IMR-90 (cell line): ENCODE measurements around the gene SIRT2.

ENCODE experiments used
- BHLHE40 ChIP-seq: fragments of 150-350 bp; IDR thresholded peaks from 2 replicates; pipeline ENCODE4 v1.6.1; 2016; ENCODE audit warnings: mild to moderate bottlenecking, low read depth, low read length
- CEBPB ChIP-seq: IDR thresholded peaks from 2 replicates; pipeline ENCODE4 v1.6.1; 2012; ENCODE audit warnings: low read depth, low read length, improper control_type of control experiment
- FOS ChIP-seq: fragments of 150-350 bp; IDR thresholded peaks from 2 replicates; pipeline ENCODE4 v1.6.1; 2016; ENCODE audit warnings: low read depth, low read length
- MAFK ChIP-seq: IDR thresholded peaks from 2 replicates; pipeline ENCODE4 v1.6.1; 2012; ENCODE audit warnings: low read depth, low read length, improper control_type of control experiment
- MAZ ChIP-seq: IDR thresholded peaks from 2 replicates; pipeline ENCODE4 v1.6.1; 2012; ENCODE audit warnings: low read depth, mild to moderate bottlenecking, low read length, improper control_type of control experiment, moderate library complexity, borderline replicate concordance
- NFE2L2 ChIP-seq: fragments of 150-350 bp; IDR thresholded peaks from 2 replicates; pipeline ENCODE4 v1.6.1; 2016; ENCODE audit warnings: low read depth, mild to moderate bottlenecking, low read length
- POLR2A ChIP-seq: IDR thresholded peaks from 2 replicates; pipeline ENCODE4 v1.6.1; 2012; ENCODE audit warnings: mild to moderate bottlenecking, low read depth, low read length
- RAD21 ChIP-seq: IDR thresholded peaks from 2 replicates; pipeline ENCODE4 v1.6.1; 2012; ENCODE audit warnings: low read length, improper control_type of control experiment
- SMC3 ChIP-seq: fragments of 150-350 bp; IDR thresholded peaks from 2 replicates; pipeline ENCODE4 v1.6.1; 2016; ENCODE audit warnings: low read depth, mild to moderate bottlenecking, antibody characterized with exemption, low read length, moderate library complexity
- USF2 ChIP-seq: fragments of 150-350 bp; IDR thresholded peaks from 2 replicates; pipeline ENCODE4 v1.6.1; 2017; ENCODE audit warnings: mild to moderate bottlenecking, antibody characterized with exemption, low read length, low read depth
- TF ChIP-seq, protein P1 (sequence below): conservative IDR thresholded peaks from 2 replicates; pipeline ENCODE4 v1.5.1; 2012; ENCODE audit warnings: mild to moderate bottlenecking, low read depth, low read length, improper control_type of control experiment

DNA sequence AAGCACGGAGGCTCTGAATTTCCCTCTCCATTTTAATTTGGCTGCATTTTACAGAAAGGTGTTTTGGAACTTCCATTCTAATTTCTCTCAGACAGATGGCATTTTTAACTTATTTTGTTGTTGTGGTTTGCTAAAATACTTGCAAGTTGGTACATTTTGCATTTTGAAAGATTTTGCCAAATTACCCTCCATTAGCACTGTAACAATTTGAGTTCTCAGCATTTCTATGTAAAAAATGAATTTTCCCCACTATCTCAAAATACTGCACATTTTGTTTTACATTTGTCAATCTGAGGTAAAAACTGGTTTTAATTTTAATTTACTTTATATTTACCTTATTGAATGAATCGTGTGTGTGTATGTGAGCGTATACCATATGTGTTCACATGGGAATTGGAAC is 42.6 kb downstream of the SIRT2 start:
- TF ChIP-seq, protein P1, sequence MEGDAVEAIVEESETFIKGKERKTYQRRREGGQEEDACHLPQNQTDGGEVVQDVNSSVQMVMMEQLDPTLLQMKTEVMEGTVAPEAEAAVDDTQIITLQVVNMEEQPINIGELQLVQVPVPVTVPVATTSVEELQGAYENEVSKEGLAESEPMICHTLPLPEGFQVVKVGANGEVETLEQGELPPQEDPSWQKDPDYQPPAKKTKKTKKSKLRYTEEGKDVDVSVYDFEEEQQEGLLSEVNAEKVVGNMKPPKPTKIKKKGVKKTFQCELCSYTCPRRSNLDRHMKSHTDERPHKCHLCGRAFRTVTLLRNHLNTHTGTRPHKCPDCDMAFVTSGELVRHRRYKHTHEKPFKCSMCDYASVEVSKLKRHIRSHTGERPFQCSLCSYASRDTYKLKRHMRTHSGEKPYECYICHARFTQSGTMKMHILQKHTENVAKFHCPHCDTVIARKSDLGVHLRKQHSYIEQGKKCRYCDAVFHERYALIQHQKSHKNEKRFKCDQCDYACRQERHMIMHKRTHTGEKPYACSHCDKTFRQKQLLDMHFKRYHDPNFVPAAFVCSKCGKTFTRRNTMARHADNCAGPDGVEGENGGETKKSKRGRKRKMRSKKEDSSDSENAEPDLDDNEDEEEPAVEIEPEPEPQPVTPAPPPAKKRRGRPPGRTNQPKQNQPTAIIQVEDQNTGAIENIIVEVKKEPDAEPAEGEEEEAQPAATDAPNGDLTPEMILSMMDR, result no peak
- TF ChIP-seq POLR2A, result no peak
- TF ChIP-seq NFE2L2, result no peak
- TF ChIP-seq USF2, result no peak
- TF ChIP-seq MAFK, result no peak
- TF ChIP-seq FOS, result no peak
- TF ChIP-seq MAZ, result no peak
- no peak for TF ChIP-seq RAD21
- TF ChIP-seq SMC3, result no peak
- no peak for TF ChIP-seq CEBPB
- TF ChIP-seq BHLHE40, result no peak
